SIG-M5 treated with dmso at 0.1 percent for 504 hours (cell line): ENCODE data around the gene SPACA5.
A peak's percentile ranks its signal among the peaks of the same experiment; 100 is the strongest.
"Not testable (repeated sequence)": the region's sequence is repeated elsewhere in the genome, so short reads cannot be mapped to it uniquely, and the experiment has no call there.

Experiments
- DNase-seq: peaks from one replicate; lab custom pipeline; 2025; ENCODE audit not compliant: unreplicated experiment; lab: John Stamatoyannopoulos, UW

SPACA5 gene

GRCh38 chrX:48021026-48021900 lies 14.5 kb downstream of the SPACA5 start:
- peak; percentile 54 for DNase-seq

GRCh38 chrX:48022100-48022499 lies 15.3 kb downstream of the SPACA5 start:
- no peak for DNase-seq

- no peak for DNase-seq
Observed at GRCh38 chrX:48022738-48023137, 15.9 kb downstream of the SPACA5 start.

- DNase-seq = peak; percentile 43
Observed at GRCh38 chrX:48025561-48025960, 18.8 kb downstream of the SPACA5 start.

- DNase-seq = not testable (repeated sequence)
Observed at GRCh38 chrX:48027545-48027944, 20.8 kb downstream of the SPACA5 start.

- DNase-seq = no peak
Observed at GRCh38 chrX:48028091-48028490, 21.3 kb downstream of the SPACA5 start.

- DNase-seq = no peak
Observed at GRCh38 chrX:48030237-48030636, 23.4 kb downstream of the SPACA5 start.

- not testable (repeated sequence) for DNase-seq
Observed at GRCh38 chrX:48030641-48031173, 23.9 kb downstream of the SPACA5 start.

GRCh38 chrX:48035891-48036290 lies 29.1 kb downstream of the SPACA5 start:
- DNase-seq = no peak

GRCh38 chrX:48043056-48043455 lies 36.3 kb downstream of the SPACA5 start:
- no peak for DNase-seq

GRCh38 chrX:48045410-48046311 lies 38.9 kb downstream of the SPACA5 start:
- DNase-seq = no peak

- DNase-seq = no peak
Observed at GRCh38 chrX:48046846-48047245, 40.1 kb downstream of the SPACA5 start.

GRCh38 chrX:48058621-48059295 lies 52.0 kb downstream of the SPACA5 start:
- no peak for DNase-seq

- no peak for DNase-seq
Observed at GRCh38 chrX:48059296-48059639, 52.5 kb downstream of the SPACA5 start.
